Ishikawa (cell line): ENCODE measurements around the gene CLDN7.

ENCODE experiments used
- CEBPB ChIP-seq: IDR thresholded peaks from 2 replicates; pipeline ENCODE4 v1.6.1; 2012
- CREB1 ChIP-seq: IDR thresholded peaks from 2 replicates; pipeline ENCODE4 v1.6.1; 2012; ENCODE audit warnings: low read depth
- EGR1 ChIP-seq: IDR thresholded peaks from 2 replicates; pipeline ENCODE4 v1.6.1; 2012
- EP300 ChIP-seq: IDR thresholded peaks from 2 replicates; pipeline ENCODE4 v1.6.1; 2012; ENCODE audit warnings: borderline replicate concordance
- FOXM1 ChIP-seq: IDR thresholded peaks from 2 replicates; pipeline ENCODE4 v1.6.1; 2012; ENCODE audit warnings: low read depth, borderline replicate concordance
- RAD21 ChIP-seq: IDR thresholded peaks from 2 replicates; pipeline ENCODE4 v1.6.1; 2012; ENCODE audit warnings: low read depth
- TAF1 ChIP-seq: IDR thresholded peaks from 2 replicates; pipeline ENCODE4 v1.6.1; 2012; ENCODE audit warnings: low read depth, mild to moderate bottlenecking
- TCF12 ChIP-seq: IDR thresholded peaks from 2 replicates; pipeline ENCODE4 v1.6.1; 2012; ENCODE audit warnings: low read depth
- TEAD4 ChIP-seq: IDR thresholded peaks from 2 replicates; pipeline ENCODE4 v1.6.1; 2012
- YY1 ChIP-seq: IDR thresholded peaks from 2 replicates; pipeline ENCODE4 v1.6.1; 2012; ENCODE audit warnings: low read depth
- ZBTB7A ChIP-seq: IDR thresholded peaks from 2 replicates; pipeline ENCODE4 v1.6.1; 2012; ENCODE audit warnings: low read depth
- TF ChIP-seq, protein P1 (sequence below): IDR thresholded peaks from 2 replicates; pipeline ENCODE4 v1.6.1; 2012; ENCODE audit warnings: low read depth, mild to moderate bottlenecking
- TF ChIP-seq, protein P2 (sequence below): IDR thresholded peaks from 2 replicates; pipeline ENCODE4 v1.6.1; 2012
- TF ChIP-seq, protein P3 (sequence below): IDR thresholded peaks from 2 replicates; pipeline ENCODE4 v1.6.1; 2012

DNA sequence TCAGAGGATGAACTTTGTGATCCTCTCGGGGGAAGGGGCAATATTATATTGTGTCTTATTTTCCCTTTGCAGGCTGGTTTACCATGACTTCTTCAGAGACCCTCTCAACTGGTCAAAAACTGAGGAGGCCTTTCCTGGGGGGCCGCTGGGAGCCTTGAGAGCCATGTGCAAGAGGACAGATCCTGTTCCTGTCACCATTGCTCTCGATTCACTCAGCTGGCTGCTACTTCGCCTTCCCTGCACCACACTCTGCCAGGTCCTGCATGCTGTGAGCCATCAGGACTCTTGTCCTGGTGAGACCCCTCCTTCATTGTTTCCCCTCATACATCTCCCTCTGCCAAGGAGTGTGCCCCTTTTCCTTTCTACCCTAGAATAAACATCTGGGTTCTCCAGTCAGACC, 7.8 kb downstream of the CLDN7 start:
- TF ChIP-seq, protein P1, sequence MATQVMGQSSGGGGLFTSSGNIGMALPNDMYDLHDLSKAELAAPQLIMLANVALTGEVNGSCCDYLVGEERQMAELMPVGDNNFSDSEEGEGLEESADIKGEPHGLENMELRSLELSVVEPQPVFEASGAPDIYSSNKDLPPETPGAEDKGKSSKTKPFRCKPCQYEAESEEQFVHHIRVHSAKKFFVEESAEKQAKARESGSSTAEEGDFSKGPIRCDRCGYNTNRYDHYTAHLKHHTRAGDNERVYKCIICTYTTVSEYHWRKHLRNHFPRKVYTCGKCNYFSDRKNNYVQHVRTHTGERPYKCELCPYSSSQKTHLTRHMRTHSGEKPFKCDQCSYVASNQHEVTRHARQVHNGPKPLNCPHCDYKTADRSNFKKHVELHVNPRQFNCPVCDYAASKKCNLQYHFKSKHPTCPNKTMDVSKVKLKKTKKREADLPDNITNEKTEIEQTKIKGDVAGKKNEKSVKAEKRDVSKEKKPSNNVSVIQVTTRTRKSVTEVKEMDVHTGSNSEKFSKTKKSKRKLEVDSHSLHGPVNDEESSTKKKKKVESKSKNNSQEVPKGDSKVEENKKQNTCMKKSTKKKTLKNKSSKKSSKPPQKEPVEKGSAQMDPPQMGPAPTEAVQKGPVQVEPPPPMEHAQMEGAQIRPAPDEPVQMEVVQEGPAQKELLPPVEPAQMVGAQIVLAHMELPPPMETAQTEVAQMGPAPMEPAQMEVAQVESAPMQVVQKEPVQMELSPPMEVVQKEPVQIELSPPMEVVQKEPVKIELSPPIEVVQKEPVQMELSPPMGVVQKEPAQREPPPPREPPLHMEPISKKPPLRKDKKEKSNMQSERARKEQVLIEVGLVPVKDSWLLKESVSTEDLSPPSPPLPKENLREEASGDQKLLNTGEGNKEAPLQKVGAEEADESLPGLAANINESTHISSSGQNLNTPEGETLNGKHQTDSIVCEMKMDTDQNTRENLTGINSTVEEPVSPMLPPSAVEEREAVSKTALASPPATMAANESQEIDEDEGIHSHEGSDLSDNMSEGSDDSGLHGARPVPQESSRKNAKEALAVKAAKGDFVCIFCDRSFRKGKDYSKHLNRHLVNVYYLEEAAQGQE = no peak
- TF ChIP-seq EP300 = no peak
- no peak for TF ChIP-seq TEAD4
- no peak for TF ChIP-seq TAF1
- TF ChIP-seq CREB1 = no peak
- no peak for TF ChIP-seq EGR1
- TF ChIP-seq YY1 = no peak
- TF ChIP-seq TCF12 = no peak
- TF ChIP-seq FOXM1 = no peak
- TF ChIP-seq, protein P2, sequence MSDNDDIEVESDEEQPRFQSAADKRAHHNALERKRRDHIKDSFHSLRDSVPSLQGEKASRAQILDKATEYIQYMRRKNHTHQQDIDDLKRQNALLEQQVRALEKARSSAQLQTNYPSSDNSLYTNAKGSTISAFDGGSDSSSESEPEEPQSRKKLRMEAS = no peak
- TF ChIP-seq CEBPB = no peak
- no peak for TF ChIP-seq RAD21
- TF ChIP-seq, protein P3, sequence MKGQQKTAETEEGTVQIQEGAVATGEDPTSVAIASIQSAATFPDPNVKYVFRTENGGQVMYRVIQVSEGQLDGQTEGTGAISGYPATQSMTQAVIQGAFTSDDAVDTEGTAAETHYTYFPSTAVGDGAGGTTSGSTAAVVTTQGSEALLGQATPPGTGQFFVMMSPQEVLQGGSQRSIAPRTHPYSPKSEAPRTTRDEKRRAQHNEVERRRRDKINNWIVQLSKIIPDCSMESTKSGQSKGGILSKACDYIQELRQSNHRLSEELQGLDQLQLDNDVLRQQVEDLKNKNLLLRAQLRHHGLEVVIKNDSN = no peak
- no peak for TF ChIP-seq ZBTB7A
